Thyroid gland (tissue), 4 donors: Measurements from ENCODE around the gene AOC3. TPM values are rescaled to one million over a fixed set of nuclear protein-coding genes. Genes with fewer than 3 reads are reported as not detected.

Experiments used
- DNase-seq, 2 donors: peaks; one replicate each; pipeline ENCODE4 v3.0.0-alpha.2; 2019
- H3K27ac ChIP-seq, 3 donors: fragments of 200-600 bp; sonication (generic); 1 replicate in 2 of 3; 2 replicates in 1 of 3; pipeline ENCODE4 v1.5.1; 2016 to 2019; ENCODE audit warnings: mild to moderate bottlenecking in 1 of 3, moderate library complexity in 1 of 3
- H3K27me3 ChIP-seq: fragments of 200-600 bp; sonication (generic); one replicate; pipeline ENCODE4 v1.5.1; 2019
- H3K36me3 ChIP-seq, 2 donors: fragments of 200-600 bp; sonication (generic); one replicate each; pipeline ENCODE4 v1.5.1; 2016 to 2019
- H3K4me1 ChIP-seq, 2 donors: fragments of 200-600 bp; sonication (generic); one replicate each; pipeline ENCODE4 v1.5.1; 2017 to 2019
- H3K4me3 ChIP-seq, 3 donors: fragments of 200-600 bp; sonication (generic); replicated peaks in 1 of 3; 1 replicate in 2 of 3; 2 replicates in 1 of 3; pipeline ENCODE4 v1.5.1; 2016; ENCODE audit warnings: mild to moderate bottlenecking in 1 of 3
- H3K9me3 ChIP-seq: fragments of 200-600 bp; sonication (generic); one replicate; pipeline ENCODE4 v1.5.1; 2017
- CTCF ChIP-seq, 6 experiments: fragments of 200-600 bp in 3 of 6; fragments of 450-650 bp in 3 of 6; sonication (generic) in 3 of 6; IDR thresholded peaks; one replicate each; pipeline ENCODE4 v1.5.1; 2016 to 2019; ENCODE audit warnings: antibody characterized with exemption in 6 of 6, mild to moderate bottlenecking in 2 of 6, inconsistent platforms in 1 of 6, moderate library complexity in 1 of 6
- POLR2A ChIP-seq, 2 donors: fragments of 450-650 bp; IDR thresholded peaks; one replicate each; pipeline ENCODE4 v1.6.1; 2017; ENCODE audit warnings: antibody characterized with exemption in 2 of 2, mild to moderate bottlenecking in 2 of 2, moderate library complexity in 1 of 2
- WGBS, 2 donors: methylation state at CpG; one replicate each; pipeline ENCODE4 v1.1.5; 2017; 5-methylcytosine and 5-hydroxymethylcytosine counted together
- intact Hi-C: fragments of 100-400 bp; cut with DNase I; formaldehyde crosslinking; loops from one replicate; pipeline ENCODE4 v1.15.1; 2023
- total RNA-seq, 4 donors: library from RNA; depleted of rRNA; stranded (reverse); fragments of >200 nt; gene quantifications; one replicate each; pipeline ENCODE4 v1.2.3, GENCODE V29; 2016

The AOC3 gene
- total RNA-seq, 4 donors from 2014 or later: 4.2 to 11.6 (median 5.8) TPM

GRCh38 chr17:42843358-42843934 is 7.6 kb upstream of the AOC3 start:
- intact Hi-C loops: no loop called here
- no peak overlapping the region for H3K4me3 ChIP-seq
- H3K4me1 ChIP-seq: no peaks in the 10 kb centered on the region
- H3K27me3 ChIP-seq: no peaks in the 10 kb centered on the region
- no peak overlapping the region for H3K27ac ChIP-seq
- H3K36me3 ChIP-seq: peaks cover 33 to 46% of the 10 kb centered on the region in 2 donors
- TF ChIP-seq CTCF (IDR thresholded peaks at IDR 0.05) (peak; percentile 76 to 98 (median 90)), POLR2A (IDR thresholded peaks at IDR 0.05) (no peak)
- DNase-seq: peak; percentile 21 to 29
- H3K9me3 ChIP-seq: no peaks in the 10 kb centered on the region
- WGBS, 2 donors: 41 to 46% methylated on average over 6 of the region's 6 CpGs

- no peak within 1 kb of the TSS for H3K27ac ChIP-seq
- peaks cover 24 to 38% of the 10 kb centered on the region in 2 donors for H3K36me3 ChIP-seq
Observed at GRCh38 chr17:42844271-42844670, 6.7 kb upstream of the AOC3 start, which contains the start of gene AOC2. Gene AOC2 (plus strand): TSS chr17:42844580. CDS start chr17:42844627, 47 bp downstream.

GRCh38 chr17:42844761-42845555 is 6.0 kb upstream of the AOC3 start:
- Histone ChIP-seq H3K27ac (no peak overlapping the region), H3K27me3 (no peaks in the 10 kb centered on the region), H3K9me3 (no peaks in the 10 kb centered on the region), H3K36me3 (peaks cover 18 to 31% of the 10 kb centered on the region in 2 donors), H3K4me1 (peaks cover 6 to 11% of the 10 kb centered on the region in 2 donors), H3K4me3 (no peak overlapping the region)
- intact Hi-C loops: loop anchor here (5.0 kb wide), 1 partner anchor 92 kb away; no protein-coding TSS in a partner anchor
- 89 to 98% methylated on average over 7 to 8 of the region's 24 CpGs for WGBS, 2 donors
- no peak for DNase-seq
- TF ChIP-seq CTCF (IDR thresholded peaks at IDR 0.05) (no peak), POLR2A (IDR thresholded peaks at IDR 0.05) (no peak)

More at GRCh38 chr17:42844271-42844670, 6.7 kb upstream of the AOC3 start, which contains the start of gene AOC2:
- H3K27me3 ChIP-seq: no peaks in the 10 kb centered on the region
- no peak for TF ChIP-seq CTCF (IDR thresholded peaks at IDR 0.05)
- no peak for TF ChIP-seq POLR2A (IDR thresholded peaks at IDR 0.05)
- intact Hi-C loops: no loop called here
- DNase-seq: no peak
- 75 to 83% methylated on average over 4 of the region's 4 CpGs for WGBS, 2 donors
- peaks cover 0 to 4% of the 10 kb centered on the region in 2 donors for H3K4me1 ChIP-seq
- no peaks in the 10 kb centered on the region for H3K9me3 ChIP-seq
- no peak within 1 kb of the TSS for H3K4me3 ChIP-seq

GRCh38 chr17:42845556-42845917 is 5.5 kb upstream of the AOC3 start:
- Histone ChIP-seq H3K4me1 (peaks cover 8 to 15% of the 10 kb centered on the region in 2 donors), H3K27me3 (no peaks in the 10 kb centered on the region), H3K4me3 (no peak overlapping the region), H3K9me3 (no peaks in the 10 kb centered on the region), H3K27ac (no peak overlapping the region), H3K36me3 (peaks cover 14 to 25% of the 10 kb centered on the region in 2 donors)
- no peak for TF ChIP-seq CTCF (IDR thresholded peaks at IDR 0.05)
- no peak for TF ChIP-seq POLR2A (IDR thresholded peaks at IDR 0.05)
- DNase-seq: no peak
- 89 to 93% methylated on average over 11 to 12 of the region's 12 CpGs for WGBS, 2 donors
- intact Hi-C loops: loop anchor here (5.0 kb wide), 1 partner anchor 92 kb away; no protein-coding TSS in a partner anchor
